ENCODE measurements around the gene LCN15.
A peak's percentile ranks its signal among the peaks of the same experiment; 100 is the strongest.
"Not testable (repeated sequence)": the region's sequence is repeated elsewhere in the genome, so short reads cannot be mapped to it uniquely, and the experiment has no call there.

LCN15 gene

DNA sequence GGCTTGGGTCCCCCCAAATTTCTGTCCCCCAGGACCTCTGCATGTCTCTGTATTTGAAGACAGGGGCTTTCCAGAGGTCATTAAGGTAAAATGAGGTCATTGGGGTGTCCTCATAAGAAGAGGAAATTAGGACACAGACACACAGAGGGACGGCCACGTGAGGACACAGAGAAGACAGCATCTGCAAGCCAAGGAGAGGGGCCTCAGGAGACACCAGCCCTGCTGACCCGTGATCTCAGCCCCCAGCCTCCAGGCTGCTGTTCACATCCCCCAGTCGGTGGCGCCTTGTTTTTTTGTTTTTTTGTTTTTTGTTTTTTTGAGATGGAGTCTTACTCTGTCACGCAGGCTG lies 30.7 kb upstream of the LCN15 start:
- H3K9ac ChIP-seq (ENCODE audit: low read length in 5 of 5), result no peak overlapping the region
- peaks cover 15 to 31% (median 16%) of the 10 kb centered on the region in 5 donors for H3K27me3 ChIP-seq (ENCODE audit: control insufficient read depth in 5 of 5, insufficient read depth in 4 of 5, low read length in 5 of 5)
- peaks cover 3 to 50% (median 38%) of the 10 kb centered on the region in 5 donors for H3K4me1 ChIP-seq (ENCODE audit: control insufficient read depth in 5 of 5, insufficient read depth in 5 of 5, low read length in 5 of 5)
- H3K27ac ChIP-seq (ENCODE audit: low read depth, low read length), result no peak overlapping the region
- H3K9me3 ChIP-seq (ENCODE audit: control insufficient read depth in 5 of 5, low read length in 5 of 5), result no peaks in the 10 kb centered on the region
- no peak overlapping the region for H3K4me3 ChIP-seq (ENCODE audit: low read depth in 1 of 5, low read length in 5 of 5)
- H3K36me3 ChIP-seq (ENCODE audit: control insufficient read depth in 5 of 5, insufficient read depth in 5 of 5, low read length in 5 of 5), result peaks cover 0 to 8% (median 4%) of the 10 kb centered on the region in 5 donors

- no peak overlapping the region for H3K27ac ChIP-seq (ENCODE audit: low read depth, low read length)
- H3K9ac ChIP-seq (ENCODE audit: low read length in 5 of 5), result no peak overlapping the region
- no peaks in the 10 kb centered on the region for H3K9me3 ChIP-seq (ENCODE audit: control insufficient read depth in 5 of 5, low read length in 5 of 5)
- peaks cover 11 to 26% (median 13%) of the 10 kb centered on the region in 5 donors for H3K27me3 ChIP-seq (ENCODE audit: control insufficient read depth in 5 of 5, insufficient read depth in 4 of 5, low read length in 5 of 5)
- H3K4me3 ChIP-seq (ENCODE audit: low read depth in 1 of 5, low read length in 5 of 5), result no peak overlapping the region
- peaks cover 0 to 8% (median 4%) of the 10 kb centered on the region in 5 donors for H3K36me3 ChIP-seq (ENCODE audit: control insufficient read depth in 5 of 5, insufficient read depth in 5 of 5, low read length in 5 of 5)
- H3K4me1 ChIP-seq (ENCODE audit: control insufficient read depth in 5 of 5, insufficient read depth in 5 of 5, low read length in 5 of 5), result peaks cover 3 to 45% (median 32%) of the 10 kb centered on the region in 5 donors
Observed at GRCh38 chr9:136794281-136794999, 30.1 kb upstream of the LCN15 start.

- H3K4me1 ChIP-seq (ENCODE audit: control insufficient read depth in 5 of 5, insufficient read depth in 5 of 5, low read length in 5 of 5), result peaks cover 3 to 43% (median 31%) of the 10 kb centered on the region in 5 donors
- H3K27ac ChIP-seq (ENCODE audit: low read depth, low read length), result no peak overlapping the region
- H3K9me3 ChIP-seq (ENCODE audit: control insufficient read depth in 5 of 5, low read length in 5 of 5), result no peaks in the 10 kb centered on the region
- H3K4me3 ChIP-seq (ENCODE audit: low read depth in 1 of 5, low read length in 5 of 5), result no peak overlapping the region
- peaks cover 0 to 15% (median 3%) of the 10 kb centered on the region in 5 donors for H3K27me3 ChIP-seq (ENCODE audit: control insufficient read depth in 5 of 5, insufficient read depth in 4 of 5, low read length in 5 of 5)
- H3K9ac ChIP-seq (ENCODE audit: low read length in 5 of 5), result no peak overlapping the region
- H3K36me3 ChIP-seq (ENCODE audit: control insufficient read depth in 5 of 5, insufficient read depth in 5 of 5, low read length in 5 of 5), result peaks cover 0 to 8% (median 4%) of the 10 kb centered on the region in 5 donors
Observed at GRCh38 chr9:136793086-136793946, 29.0 kb upstream of the LCN15 start.

GRCh38 chr9:136792321-136793085 lies 28.2 kb upstream of the LCN15 start:
- peak overlapping the region in 2 of 5 donors; percentile 80 to 89 for H3K9ac ChIP-seq (ENCODE audit: low read length in 5 of 5)
- no peaks in the 10 kb centered on the region for H3K9me3 ChIP-seq (ENCODE audit: control insufficient read depth in 5 of 5, low read length in 5 of 5)
- H3K27ac ChIP-seq (ENCODE audit: low read depth, low read length), result no peak overlapping the region
- peaks cover 0 to 8% (median 4%) of the 10 kb centered on the region in 5 donors for H3K36me3 ChIP-seq (ENCODE audit: control insufficient read depth in 5 of 5, insufficient read depth in 5 of 5, low read length in 5 of 5)
- peak overlapping the region; percentile 50 to 92 (median 84) for H3K4me3 ChIP-seq (ENCODE audit: low read depth in 1 of 5, low read length in 5 of 5)
- H3K27me3 ChIP-seq (ENCODE audit: control insufficient read depth in 5 of 5, insufficient read depth in 4 of 5, low read length in 5 of 5), result peaks cover 0 to 15% (median 3%) of the 10 kb centered on the region in 5 donors
- peaks cover 3 to 43% (median 33%) of the 10 kb centered on the region in 5 donors for H3K4me1 ChIP-seq (ENCODE audit: control insufficient read depth in 5 of 5, insufficient read depth in 5 of 5, low read length in 5 of 5)

DNA sequence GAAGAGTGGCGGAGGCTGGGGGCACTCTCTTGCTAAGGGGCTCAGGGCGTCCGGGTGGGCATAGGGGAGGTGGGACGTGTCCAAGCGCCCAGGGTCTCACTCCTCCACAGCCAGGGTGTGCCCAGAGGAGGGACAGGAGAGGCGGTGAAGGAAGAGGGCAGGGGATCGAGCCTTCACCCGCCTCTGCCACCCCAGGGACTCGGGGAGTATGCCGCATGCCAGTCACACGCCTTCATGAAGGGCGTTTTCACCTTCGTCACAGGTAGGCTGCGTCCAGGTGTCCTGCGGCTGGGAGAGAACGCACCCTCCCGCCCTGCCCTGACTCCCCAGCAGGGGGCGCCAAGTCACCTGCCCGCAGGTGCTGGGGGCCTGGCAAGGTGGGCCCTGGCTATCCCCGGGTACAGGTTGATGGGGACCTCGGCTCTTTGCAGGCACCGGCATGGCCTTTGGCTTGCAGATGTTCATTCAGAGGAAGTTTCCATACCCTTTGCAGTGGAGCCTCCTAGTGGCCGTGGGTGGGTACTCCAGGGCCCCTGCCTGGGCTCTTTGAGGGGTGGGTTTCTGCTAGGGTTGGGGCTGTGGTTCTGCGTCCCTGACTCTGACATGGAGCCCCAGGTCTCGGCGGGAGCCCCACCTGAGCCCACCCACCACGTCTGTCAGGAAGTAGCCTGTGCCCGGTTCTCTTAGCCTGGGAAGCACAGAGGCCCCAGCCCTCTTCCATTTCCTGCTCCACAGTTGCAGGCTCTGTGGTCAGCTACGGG lies 27.4 kb upstream of the LCN15 start:
- H3K27me3 ChIP-seq (ENCODE audit: control insufficient read depth in 5 of 5, insufficient read depth in 4 of 5, low read length in 5 of 5), result peaks cover 0 to 12% (median 0%) of the 10 kb centered on the region in 5 donors
- H3K4me3 ChIP-seq (ENCODE audit: low read depth in 1 of 5, low read length in 5 of 5), result peak overlapping the region; percentile 56 to 92 (median 84)
- H3K9ac ChIP-seq (ENCODE audit: low read length in 5 of 5), result peak overlapping the region; percentile 63 to 89 (median 80)
- peaks cover 3 to 42% (median 31%) of the 10 kb centered on the region in 5 donors for H3K4me1 ChIP-seq (ENCODE audit: control insufficient read depth in 5 of 5, insufficient read depth in 5 of 5, low read length in 5 of 5)
- no peaks in the 10 kb centered on the region for H3K9me3 ChIP-seq (ENCODE audit: control insufficient read depth in 5 of 5, low read length in 5 of 5)
- peaks cover 0 to 8% (median 4%) of the 10 kb centered on the region in 5 donors for H3K36me3 ChIP-seq (ENCODE audit: control insufficient read depth in 5 of 5, insufficient read depth in 5 of 5, low read length in 5 of 5)
- peak overlapping the region; percentile 74 for H3K27ac ChIP-seq (ENCODE audit: low read depth, low read length)

DNA sequence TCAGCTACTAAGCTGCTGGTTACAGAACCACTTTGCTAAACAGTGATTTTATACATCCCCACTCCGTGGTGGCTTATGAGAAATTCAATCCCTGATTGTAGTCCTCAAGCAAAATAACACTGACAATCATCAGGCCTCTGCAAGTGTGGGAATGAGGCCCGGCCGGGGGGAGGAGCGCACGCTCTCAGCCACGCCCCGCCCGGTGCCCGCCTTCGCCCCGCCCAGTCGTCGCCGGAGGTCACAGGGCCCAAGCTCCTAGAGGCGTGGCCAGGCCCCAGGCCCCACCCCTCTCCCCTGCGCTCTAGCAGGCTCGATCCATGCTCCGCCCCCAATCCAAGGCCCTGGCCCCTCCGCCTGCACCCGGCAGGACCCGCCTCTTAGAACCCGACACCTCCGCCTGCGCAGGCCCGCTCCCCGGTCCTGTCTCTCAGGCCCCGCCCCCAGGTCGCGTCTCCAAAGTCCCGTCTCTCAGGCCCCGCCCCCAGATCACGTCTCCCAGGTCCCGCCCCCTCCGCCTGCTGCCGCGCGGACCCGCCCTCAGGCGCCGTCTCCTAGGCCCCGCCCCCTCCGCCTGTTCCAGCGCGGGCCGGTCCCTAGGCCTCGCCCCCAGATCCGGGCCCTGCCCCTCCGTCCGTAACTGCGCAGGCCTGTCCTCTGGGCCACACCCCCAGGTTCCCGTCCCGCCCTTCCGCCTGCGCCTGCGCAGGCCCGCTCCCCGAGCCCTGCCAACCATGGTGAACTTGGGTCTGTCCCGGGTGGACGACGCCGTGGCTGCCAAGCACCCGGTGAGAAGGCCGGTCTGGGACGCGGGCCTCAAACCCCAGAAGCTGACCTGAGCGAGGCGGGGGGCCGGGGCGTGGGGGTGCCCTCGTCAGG lies 26.6 kb upstream of the LCN15 start, which contains the start of gene TMEM141:
TSS of gene TMEM141 (plus strand) at position 705 of the 876 bp plus-strand sequence. CDS start at position 732, 27 bp downstream.
- Histone ChIP-seq H3K9ac (ENCODE audit: low read length in 5 of 5) (peak within 1 kb of the TSS; percentile 63 to 89 (median 80)), H3K4me1 (ENCODE audit: control insufficient read depth in 5 of 5, insufficient read depth in 5 of 5, low read length in 5 of 5) (peaks cover 3 to 38% (median 25%) of the 10 kb centered on the region in 5 donors), H3K27ac (ENCODE audit: low read depth, low read length) (peak within 1 kb of the TSS; percentile 74), H3K27me3 (ENCODE audit: control insufficient read depth in 5 of 5, insufficient read depth in 4 of 5, low read length in 5 of 5) (peaks cover 0 to 5% (median 0%) of the 10 kb centered on the region in 5 donors), H3K36me3 (ENCODE audit: control insufficient read depth in 5 of 5, insufficient read depth in 5 of 5, low read length in 5 of 5) (peaks cover 0 to 8% (median 4%) of the 10 kb centered on the region in 5 donors), H3K9me3 (ENCODE audit: control insufficient read depth in 5 of 5, low read length in 5 of 5) (no peaks in the 10 kb centered on the region), H3K4me3 (ENCODE audit: low read depth in 1 of 5, low read length in 5 of 5) (peak within 1 kb of the TSS; percentile 56 to 92 (median 84))

- peaks cover 3 to 25% (median 21%) of the 10 kb centered on the region in 5 donors for H3K4me1 ChIP-seq (ENCODE audit: control insufficient read depth in 5 of 5, insufficient read depth in 5 of 5, low read length in 5 of 5)
- H3K4me3 ChIP-seq (ENCODE audit: low read depth in 1 of 5, low read length in 5 of 5), result no peak overlapping the region
- H3K36me3 ChIP-seq (ENCODE audit: control insufficient read depth in 5 of 5, insufficient read depth in 5 of 5, low read length in 5 of 5), result peaks cover 0 to 8% (median 4%) of the 10 kb centered on the region in 5 donors
- H3K27ac ChIP-seq (ENCODE audit: low read depth, low read length), result no peak overlapping the region
- no peaks in the 10 kb centered on the region for H3K9me3 ChIP-seq (ENCODE audit: control insufficient read depth in 5 of 5, low read length in 5 of 5)
- no peaks in the 10 kb centered on the region for H3K27me3 ChIP-seq (ENCODE audit: control insufficient read depth in 5 of 5, insufficient read depth in 4 of 5, low read length in 5 of 5)
- no peak overlapping the region for H3K9ac ChIP-seq (ENCODE audit: low read length in 5 of 5)
Observed at GRCh38 chr9:136789523-136789937, 25.2 kb upstream of the LCN15 start.

DNA sequence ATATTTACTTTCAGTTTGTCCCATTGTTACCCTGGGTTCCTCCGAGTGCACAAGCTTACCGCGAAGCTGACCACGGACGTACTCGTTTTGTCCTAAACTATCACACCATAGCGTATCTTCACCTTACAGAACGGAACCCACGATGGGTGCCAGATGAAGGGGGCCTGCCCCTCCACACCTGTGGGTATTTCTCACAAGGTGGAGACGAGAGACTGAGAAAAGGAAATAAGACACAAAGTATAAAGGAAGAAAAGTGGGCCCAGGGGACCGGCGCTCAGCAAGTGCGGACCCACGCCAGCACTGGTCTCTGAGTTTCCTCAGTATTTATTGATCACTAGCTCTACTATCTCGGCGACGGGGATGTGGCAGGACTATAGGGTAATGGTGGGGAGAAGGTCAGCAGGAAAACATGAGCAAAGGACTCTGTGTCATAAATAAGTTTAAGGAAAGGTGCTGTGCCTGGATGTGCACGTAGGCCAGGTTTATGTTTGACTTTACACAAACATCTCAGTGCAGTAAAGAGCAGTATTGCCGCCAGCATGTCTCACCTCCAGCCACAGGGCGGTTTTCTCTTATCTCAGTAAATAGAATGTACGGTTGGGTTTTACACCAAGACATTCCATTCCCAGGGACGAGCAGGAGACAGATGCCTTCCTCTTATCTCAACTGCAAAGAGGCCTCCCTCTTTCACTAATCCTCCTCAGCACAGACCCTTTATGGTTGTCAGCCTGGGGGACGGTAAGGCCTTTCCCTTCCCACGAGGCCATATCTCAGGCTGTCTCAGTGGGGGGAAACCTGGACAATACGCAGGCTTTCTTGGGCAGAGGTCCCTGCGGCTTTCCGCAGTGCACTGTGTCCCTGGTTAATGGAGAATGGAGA lies 24.6 kb upstream of the LCN15 start:
- H3K4me1 ChIP-seq (ENCODE audit: control insufficient read depth in 5 of 5, insufficient read depth in 5 of 5, low read length in 5 of 5), result peaks cover 3 to 23% (median 19%) of the 10 kb centered on the region in 5 donors
- H3K27ac ChIP-seq (ENCODE audit: low read depth, low read length); H3K27me3 ChIP-seq (ENCODE audit: control insufficient read depth in 5 of 5, insufficient read depth in 4 of 5, low read length in 5 of 5): not testable (repeated sequence)

More for the DNA sequence above, 24.6 kb upstream of the LCN15 start:
- H3K9ac ChIP-seq (ENCODE audit: low read length in 5 of 5); H3K4me3 ChIP-seq (ENCODE audit: low read depth in 1 of 5, low read length in 5 of 5); H3K9me3 ChIP-seq (ENCODE audit: control insufficient read depth in 5 of 5, low read length in 5 of 5); H3K36me3 ChIP-seq (ENCODE audit: control insufficient read depth in 5 of 5, insufficient read depth in 5 of 5, low read length in 5 of 5): not testable (repeated sequence)

All from subcutaneous abdominal adipose tissue (tissue), 5 donors.